ENCODE data around the gene PLCG1. TPM values are rescaled to one million over a fixed set of nuclear protein-coding genes. Genes with fewer than 3 reads are reported as not detected.

Gene PLCG1
- total and polyA plus RNA-seq, 9 donors: 69.4 to 118 (median 93.1) TPM

- H3K36me3 ChIP-seq (ENCODE audit: control insufficient read depth, insufficient read depth, low read length): peaks cover 96% of the 10 kb centered on the region
- H3K4me3 ChIP-seq (ENCODE audit: low read length): no peak overlapping the region
- 94% methylated on average over 26 of the region's 27 CpGs for WGBS (ENCODE audit: insufficient coverage)
- no peak overlapping the region for H3K27ac ChIP-seq (ENCODE audit: low read length)
- no peaks in the 10 kb centered on the region for H3K4me1 ChIP-seq (ENCODE audit: control insufficient read depth, insufficient read depth, low read length)
- DNase-seq: no peak
- no peaks in the 10 kb centered on the region for H3K27me3 ChIP-seq (ENCODE audit: control insufficient read depth, insufficient read depth, low read length)
- H3K9me3 ChIP-seq (replicated peaks; ENCODE audit: control insufficient read depth, low read depth, low read length): no peaks in the 10 kb centered on the region
Measured at GRCh38 chr20:41166201-41167117, 29.1 kb downstream of the PLCG1 start.

GRCh38 chr20:41167118-41167470 lies 29.8 kb downstream of the PLCG1 start:
- DNase-seq: no peak
- peaks cover 97% of the 10 kb centered on the region for H3K36me3 ChIP-seq (ENCODE audit: control insufficient read depth, insufficient read depth, low read length)
- 86% methylated on average over 3 of the region's 3 CpGs for WGBS (ENCODE audit: insufficient coverage)

DNA sequence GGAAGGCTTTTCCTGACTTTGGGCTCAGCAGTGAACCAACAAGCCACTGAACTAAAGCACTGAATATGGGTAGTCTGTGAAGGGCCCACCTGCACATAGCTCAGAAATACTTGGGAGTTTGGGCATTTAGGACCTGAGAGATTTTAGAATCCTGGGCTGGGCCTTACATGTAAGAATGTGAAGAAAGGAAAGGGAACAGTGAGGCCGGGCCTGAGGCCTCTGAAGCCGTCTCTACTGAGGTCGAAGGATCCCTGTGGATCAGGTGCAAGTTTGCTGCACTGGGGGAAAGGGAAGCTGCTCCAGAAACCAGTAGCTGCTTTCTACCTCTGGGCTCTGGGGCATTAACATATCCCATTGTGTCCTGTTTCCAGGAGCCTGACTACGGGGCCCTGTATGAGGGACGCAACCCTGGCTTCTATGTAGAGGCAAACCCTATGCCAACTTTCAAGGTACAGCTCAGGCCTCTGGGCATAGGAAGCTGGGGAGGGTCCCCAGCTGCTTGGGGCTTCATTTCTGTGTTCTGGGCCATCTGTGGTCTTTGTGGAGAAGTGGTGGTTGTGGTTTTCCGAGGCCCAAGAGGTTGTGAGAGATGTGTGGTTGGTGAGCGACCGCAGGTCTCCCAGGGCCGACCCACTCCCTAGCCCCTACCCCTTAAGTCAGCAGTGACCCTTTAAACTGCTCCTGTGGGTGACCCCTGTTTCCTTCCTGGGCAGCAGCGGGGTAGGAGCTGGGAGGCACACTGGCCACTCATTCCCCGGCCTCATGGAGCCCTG lies 30.3 kb downstream of the PLCG1 start:
- Histone ChIP-seq H3K4me1 (ENCODE audit: control insufficient read depth, insufficient read depth, low read length) (peaks cover 3% of the 10 kb centered on the region), H3K27ac (ENCODE audit: low read length) (no peak overlapping the region), H3K27me3 (ENCODE audit: control insufficient read depth, insufficient read depth, low read length) (no peaks in the 10 kb centered on the region), H3K9me3 (replicated peaks; ENCODE audit: control insufficient read depth, low read depth, low read length) (no peaks in the 10 kb centered on the region), H3K4me3 (ENCODE audit: low read length) (no peak overlapping the region), H3K36me3 (ENCODE audit: control insufficient read depth, insufficient read depth, low read length) (peaks cover 97% of the 10 kb centered on the region)
- 89% methylated on average over 7 of the region's 11 CpGs for WGBS (ENCODE audit: insufficient coverage)
- DNase-seq: no peak

More at GRCh38 chr20:41167118-41167470, 29.8 kb downstream of the PLCG1 start:
- H3K27ac ChIP-seq (ENCODE audit: low read length): no peak overlapping the region
- H3K4me3 ChIP-seq (ENCODE audit: low read length): no peak overlapping the region
- H3K4me1 ChIP-seq (ENCODE audit: control insufficient read depth, insufficient read depth, low read length): no peaks in the 10 kb centered on the region
- no peaks in the 10 kb centered on the region for H3K9me3 ChIP-seq (replicated peaks; ENCODE audit: control insufficient read depth, low read depth, low read length)
- no peaks in the 10 kb centered on the region for H3K27me3 ChIP-seq (ENCODE audit: control insufficient read depth, insufficient read depth, low read length)

- Histone ChIP-seq H3K9me3 (replicated peaks; ENCODE audit: control insufficient read depth, low read depth, low read length) (no peaks in the 10 kb centered on the region), H3K4me1 (ENCODE audit: control insufficient read depth, insufficient read depth, low read length) (peaks cover 7% of the 10 kb centered on the region), H3K27ac (ENCODE audit: low read length) (no peak overlapping the region), H3K4me3 (ENCODE audit: low read length) (no peak overlapping the region), H3K27me3 (ENCODE audit: control insufficient read depth, insufficient read depth, low read length) (no peaks in the 10 kb centered on the region), H3K36me3 (ENCODE audit: control insufficient read depth, insufficient read depth, low read length) (peaks cover 96% of the 10 kb centered on the region)
- no peak for DNase-seq
- WGBS (ENCODE audit: insufficient coverage): 85% methylated on average over 6 of the region's 10 CpGs
Measured at GRCh38 chr20:41168281-41169161, 31.2 kb downstream of the PLCG1 start.

DNA sequence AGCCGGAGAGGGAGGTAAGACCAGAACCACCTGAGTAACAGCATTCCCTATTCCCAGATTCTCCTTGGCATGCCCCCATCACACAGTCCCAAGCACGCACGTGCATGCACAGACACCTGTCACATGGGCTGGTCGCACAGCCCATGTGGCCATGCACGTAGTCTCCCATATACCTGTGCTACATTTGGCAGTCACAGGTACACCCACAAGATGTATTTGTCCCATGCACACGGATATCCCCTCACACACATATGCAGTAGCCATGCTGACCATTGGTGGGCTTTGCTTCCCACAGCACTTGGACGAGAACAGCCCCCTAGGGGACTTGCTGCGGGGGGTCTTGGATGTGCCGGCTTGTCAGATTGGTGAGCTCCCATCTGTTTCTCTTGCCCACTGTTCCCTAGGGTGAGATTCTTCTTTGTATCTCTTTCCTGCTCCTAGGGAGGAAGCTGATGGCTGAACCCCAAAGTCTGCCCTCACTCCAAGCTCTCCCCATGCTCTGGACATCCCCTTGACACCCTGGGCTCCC lies 31.9 kb downstream of the PLCG1 start:
- Histone ChIP-seq H3K9me3 (replicated peaks; ENCODE audit: control insufficient read depth, low read depth, low read length) (no peaks in the 10 kb centered on the region), H3K27me3 (ENCODE audit: control insufficient read depth, insufficient read depth, low read length) (no peaks in the 10 kb centered on the region), H3K4me1 (ENCODE audit: control insufficient read depth, insufficient read depth, low read length) (peaks cover 12% of the 10 kb centered on the region), H3K27ac (ENCODE audit: low read length) (no peak overlapping the region), H3K36me3 (ENCODE audit: control insufficient read depth, insufficient read depth, low read length) (peaks cover 96% of the 10 kb centered on the region), H3K4me3 (ENCODE audit: low read length) (no peak overlapping the region)
- 81% methylated on average over 9 of the region's 9 CpGs for WGBS (ENCODE audit: insufficient coverage)
- no peak for DNase-seq

DNA sequence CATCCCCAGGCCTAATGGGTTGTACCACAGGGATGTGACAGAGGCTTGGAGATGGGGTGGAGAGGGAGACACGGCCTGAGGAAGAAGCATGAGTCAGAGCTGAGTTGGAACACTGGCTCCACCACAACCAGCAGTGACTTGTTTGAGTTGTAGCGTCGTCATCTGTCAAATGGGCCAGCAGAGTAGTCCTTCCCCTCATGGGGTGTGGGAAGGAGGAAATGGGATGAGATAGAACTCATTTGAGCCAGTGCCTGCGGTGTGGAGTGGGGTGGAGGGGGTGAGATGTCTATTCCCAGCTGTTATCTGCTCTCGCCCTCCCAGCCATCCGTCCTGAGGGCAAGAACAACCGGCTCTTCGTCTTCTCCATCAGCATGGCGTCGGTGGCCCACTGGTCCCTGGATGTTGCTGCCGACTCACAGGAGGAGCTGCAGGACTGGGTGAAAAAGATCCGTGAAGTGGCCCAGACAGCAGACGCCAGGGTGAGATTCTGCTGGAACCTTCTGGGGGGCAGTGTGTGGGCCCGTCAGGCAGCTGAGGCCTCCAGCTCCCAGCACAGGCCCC lies 32.5 kb downstream of the PLCG1 start:
- H3K4me3 ChIP-seq (ENCODE audit: low read length): no peak overlapping the region
- H3K27me3 ChIP-seq (ENCODE audit: control insufficient read depth, insufficient read depth, low read length): no peaks in the 10 kb centered on the region
- H3K9me3 ChIP-seq (replicated peaks; ENCODE audit: control insufficient read depth, low read depth, low read length): no peaks in the 10 kb centered on the region
- H3K27ac ChIP-seq (ENCODE audit: low read length): no peak overlapping the region
- 90% methylated on average over 12 of the region's 14 CpGs for WGBS (ENCODE audit: insufficient coverage)
- no peak for DNase-seq
- peaks cover 16% of the 10 kb centered on the region for H3K4me1 ChIP-seq (ENCODE audit: control insufficient read depth, insufficient read depth, low read length)
- H3K36me3 ChIP-seq (ENCODE audit: control insufficient read depth, insufficient read depth, low read length): peaks cover 96% of the 10 kb centered on the region

- H3K4me1 ChIP-seq (ENCODE audit: control insufficient read depth, insufficient read depth, low read length): peaks cover 16% of the 10 kb centered on the region
- no peak for DNase-seq
Measured at GRCh38 chr20:41170386-41171105, 33.2 kb downstream of the PLCG1 start.

DNA sequence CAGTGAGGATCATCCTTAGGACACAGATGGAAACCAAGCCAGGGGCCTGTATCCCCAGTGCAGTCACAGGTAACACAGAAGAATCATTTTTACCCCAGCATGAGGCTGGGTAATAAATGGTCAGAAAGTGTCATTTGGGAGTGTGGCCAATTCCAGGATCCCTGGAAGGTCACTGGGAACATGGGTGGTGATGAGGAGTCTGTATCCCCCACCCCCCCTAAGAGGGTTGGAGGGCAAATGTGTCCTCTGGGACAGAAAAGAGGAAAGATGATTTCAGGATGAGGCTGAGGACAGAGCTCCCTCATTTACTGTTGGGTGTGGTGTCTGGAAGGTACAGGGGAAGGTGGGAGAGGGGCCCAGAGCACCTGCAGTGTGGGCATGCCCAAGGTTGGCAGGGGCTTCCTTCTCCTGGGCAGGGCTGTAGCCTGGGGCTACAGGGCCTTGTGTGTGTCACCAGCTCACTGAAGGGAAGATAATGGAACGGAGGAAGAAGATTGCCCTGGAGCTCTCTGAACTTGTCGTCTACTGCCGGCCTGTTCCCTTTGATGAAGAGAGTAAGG lies 34.5 kb downstream of the PLCG1 start:
- no peak for DNase-seq
- Histone ChIP-seq H3K4me3 (ENCODE audit: low read length) (no peak overlapping the region), H3K27me3 (ENCODE audit: control insufficient read depth, insufficient read depth, low read length) (no peaks in the 10 kb centered on the region), H3K36me3 (ENCODE audit: control insufficient read depth, insufficient read depth, low read length) (peaks cover 93% of the 10 kb centered on the region), H3K4me1 (ENCODE audit: control insufficient read depth, insufficient read depth, low read length) (peaks cover 16% of the 10 kb centered on the region), H3K9me3 (replicated peaks; ENCODE audit: control insufficient read depth, low read depth, low read length) (no peaks in the 10 kb centered on the region), H3K27ac (ENCODE audit: low read length) (no peak overlapping the region)
- WGBS (ENCODE audit: insufficient coverage): 80% methylated on average over 3 of the region's 3 CpGs

More at GRCh38 chr20:41170386-41171105, 33.2 kb downstream of the PLCG1 start:
- Histone ChIP-seq H3K36me3 (ENCODE audit: control insufficient read depth, insufficient read depth, low read length) (peaks cover 93% of the 10 kb centered on the region), H3K27me3 (ENCODE audit: control insufficient read depth, insufficient read depth, low read length) (no peaks in the 10 kb centered on the region), H3K4me3 (ENCODE audit: low read length) (no peak overlapping the region), H3K27ac (ENCODE audit: low read length) (no peak overlapping the region), H3K9me3 (replicated peaks; ENCODE audit: control insufficient read depth, low read depth, low read length) (no peaks in the 10 kb centered on the region)
- whole genome bisulfite sequencing (ENCODE audit: insufficient coverage): 83% methylated on average over 6 of the region's 6 CpGs
